A673 (cell line): ENCODE data around the gene RBM4B. TPM values are rescaled to one million over a fixed set of nuclear protein-coding genes. Genes with fewer than 3 reads are reported as not detected.

Experiments used
- BruUV-seq: library from RNA; stranded (reverse); fragments of 400-500 nt; replicated peaks from 2 replicates; lab custom pipeline; 2021; lab: Mats Ljungman, UMichigan
- CTCF ChIA-PET: fragments of 300-600 bp; sonication (Branson Sonifier 250); formaldehyde crosslinking; loops from one replicate; lab custom pipeline; 2022; ENCODE audit warnings: antibody characterized with exemption; lab: Charles Lee
- POLR2A ChIA-PET: fragments of 300-600 bp; sonication (Branson Sonifier 250); formaldehyde crosslinking; loops from one replicate; lab custom pipeline; 2022; ENCODE audit warnings: antibody characterized with exemption; ENCODE audit not compliant: low non-redundant PET; lab: Charles Lee
- DNase-seq: peaks from one replicate; pipeline ENCODE4 v3.0.0-alpha.2; 2015; ENCODE audit warnings: low spot score
- H3K27ac ChIP-seq: fragments of 200-600 bp; sonication (generic); 2 replicates; pipeline ENCODE4 v1.5.1; 2016; ENCODE audit warnings: mixed run types, low read depth, mild to moderate bottlenecking, mixed read lengths, antibody characterized with exemption, low read length; ENCODE audit not compliant: poor library complexity, severe bottlenecking
- H3K27me3 ChIP-seq: fragments of 200-600 bp; sonication (generic); replicated peaks from 2 replicates; pipeline ENCODE4 v1.6.1; 2017; ENCODE audit warnings: mixed run types, low read depth, mild to moderate bottlenecking, mixed read lengths, antibody characterized with exemption, low read length; ENCODE audit not compliant: insufficient read depth, poor library complexity
- H3K36me3 ChIP-seq: fragments of 200-600 bp; sonication (generic); 2 replicates; pipeline ENCODE4 v1.6.1; 2016; ENCODE audit warnings: mixed run types, mild to moderate bottlenecking, mixed read lengths, antibody characterized with exemption, low read length; ENCODE audit not compliant: insufficient read depth, poor library complexity, severe bottlenecking
- H3K4me1 ChIP-seq: fragments of 200-600 bp; sonication (generic); 2 replicates; pipeline ENCODE4 v1.6.1; 2017; ENCODE audit warnings: mixed run types, mild to moderate bottlenecking, mixed read lengths, antibody characterized with exemption, low read length; ENCODE audit not compliant: insufficient read depth, poor library complexity, severe bottlenecking
- H3K4me3 ChIP-seq: fragments of 200-600 bp; sonication (generic); 2 replicates; pipeline ENCODE4 v1.5.1; 2016; ENCODE audit warnings: low read depth, mixed run types, mild to moderate bottlenecking, mixed read lengths, low read length; ENCODE audit not compliant: poor library complexity, severe bottlenecking
- H3K9me3 ChIP-seq: fragments of 200-600 bp; sonication (generic); 2 replicates; pipeline ENCODE4 v1.6.1; 2016; ENCODE audit warnings: mixed run types, low read depth, mild to moderate bottlenecking, mixed read lengths, antibody characterized with exemption, low read length; ENCODE audit not compliant: poor library complexity, severe bottlenecking
- EZH2 ChIP-seq: fragments of 200-600 bp; sonication (generic); IDR thresholded peaks from 2 replicates; pipeline ENCODE4 v1.6.1; 2017; ENCODE audit warnings: borderline replicate concordance, low read depth, mild to moderate bottlenecking, mixed read lengths, antibody characterized with exemption, low read length; ENCODE audit not compliant: poor library complexity, severe bottlenecking
- intact Hi-C: fragments of 100-400 bp; cut with micrococcal nuclease; formaldehyde crosslinking; loops from one replicate; pipeline ENCODE4 v1.10.0; 2022; ENCODE audit not compliant: unreplicated experiment
- total RNA-seq: library from RNA; stranded (reverse); gene quantifications from 2 replicates; pipeline ENCODE4 v1.2.3, GENCODE V29; 2021
- TF ChIP-seq, protein P1 (sequence below): fragments of 300-800, 200-600 bp; sonication (generic); conservative IDR thresholded peaks from 2 replicates; pipeline ENCODE4 v1.5.1; 2017; ENCODE audit warnings: low read depth, mild to moderate bottlenecking, antibody characterized with exemption, low read length, moderate library complexity, mixed read lengths

Gene RBM4B
- total RNA-seq, 1 experiment from 2014 or later: 40.5 TPM

DNA sequence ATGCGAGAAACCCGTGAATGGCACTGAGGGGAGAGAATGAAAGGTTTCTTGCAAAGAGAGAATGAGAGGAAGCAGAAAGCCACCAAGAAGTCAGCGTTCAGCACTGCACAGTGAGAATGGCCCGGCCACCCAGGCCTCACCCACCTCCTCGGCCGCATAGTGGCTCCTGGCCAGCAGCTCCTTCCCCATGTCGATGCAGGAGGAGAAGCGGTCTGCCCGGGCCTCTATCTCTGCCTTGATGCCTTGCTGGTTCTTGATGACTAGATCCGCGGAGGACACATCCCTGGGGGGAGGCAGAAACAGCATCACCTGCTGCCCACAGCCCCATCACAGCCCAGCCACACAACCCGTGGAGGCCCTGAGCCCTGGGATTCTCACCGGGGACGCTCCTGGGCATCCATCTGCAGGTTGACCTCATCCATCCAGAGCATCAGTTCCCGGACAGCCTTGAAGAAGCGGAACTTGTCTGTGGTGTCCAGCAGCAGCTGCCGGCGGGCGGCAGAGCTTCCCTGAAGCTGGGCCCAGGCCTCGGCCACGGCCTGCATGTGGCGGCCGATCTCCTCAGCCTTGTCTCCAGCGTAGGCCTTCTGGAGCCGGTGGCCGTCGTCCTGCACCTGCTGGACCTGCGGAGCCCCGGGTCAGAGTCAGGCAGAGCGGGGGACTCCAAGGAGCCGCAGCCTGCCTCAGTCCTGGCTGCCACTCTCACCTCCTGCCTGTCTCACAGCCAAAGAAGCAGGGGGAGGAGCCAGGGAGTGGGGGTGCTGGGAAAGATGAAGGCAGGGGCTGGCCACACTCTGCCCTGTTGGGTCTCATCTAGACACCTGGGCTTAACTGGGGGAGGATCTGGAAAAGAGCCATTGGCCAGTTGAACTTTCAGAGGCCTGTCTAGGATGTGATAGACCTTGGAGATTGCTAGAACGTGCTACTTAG lies 12.2 kb upstream of the RBM4B start:
- Histone ChIP-seq H3K9me3 (no peaks in the 10 kb centered on the region), H3K27me3 (no peaks in the 10 kb centered on the region), H3K4me3 (no peak overlapping the region), H3K27ac (no peak overlapping the region), H3K4me1 (no peaks in the 10 kb centered on the region), H3K36me3 (peaks cover 3% of the 10 kb centered on the region)
- intact Hi-C loops: loop anchor here (5.0 kb wide), 1 partner anchor 287 kb away; the partner anchor contains the start of gene C11orf86
- CTCF ChIA-PET: no interaction called here
- DNase-seq: no peak
- no peak for TF ChIP-seq EZH2
- TF ChIP-seq, protein P1, sequence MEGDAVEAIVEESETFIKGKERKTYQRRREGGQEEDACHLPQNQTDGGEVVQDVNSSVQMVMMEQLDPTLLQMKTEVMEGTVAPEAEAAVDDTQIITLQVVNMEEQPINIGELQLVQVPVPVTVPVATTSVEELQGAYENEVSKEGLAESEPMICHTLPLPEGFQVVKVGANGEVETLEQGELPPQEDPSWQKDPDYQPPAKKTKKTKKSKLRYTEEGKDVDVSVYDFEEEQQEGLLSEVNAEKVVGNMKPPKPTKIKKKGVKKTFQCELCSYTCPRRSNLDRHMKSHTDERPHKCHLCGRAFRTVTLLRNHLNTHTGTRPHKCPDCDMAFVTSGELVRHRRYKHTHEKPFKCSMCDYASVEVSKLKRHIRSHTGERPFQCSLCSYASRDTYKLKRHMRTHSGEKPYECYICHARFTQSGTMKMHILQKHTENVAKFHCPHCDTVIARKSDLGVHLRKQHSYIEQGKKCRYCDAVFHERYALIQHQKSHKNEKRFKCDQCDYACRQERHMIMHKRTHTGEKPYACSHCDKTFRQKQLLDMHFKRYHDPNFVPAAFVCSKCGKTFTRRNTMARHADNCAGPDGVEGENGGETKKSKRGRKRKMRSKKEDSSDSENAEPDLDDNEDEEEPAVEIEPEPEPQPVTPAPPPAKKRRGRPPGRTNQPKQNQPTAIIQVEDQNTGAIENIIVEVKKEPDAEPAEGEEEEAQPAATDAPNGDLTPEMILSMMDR: no peak
- POLR2A ChIA-PET: no interaction called here
- no TSS peak for BruUV-seq

DNA sequence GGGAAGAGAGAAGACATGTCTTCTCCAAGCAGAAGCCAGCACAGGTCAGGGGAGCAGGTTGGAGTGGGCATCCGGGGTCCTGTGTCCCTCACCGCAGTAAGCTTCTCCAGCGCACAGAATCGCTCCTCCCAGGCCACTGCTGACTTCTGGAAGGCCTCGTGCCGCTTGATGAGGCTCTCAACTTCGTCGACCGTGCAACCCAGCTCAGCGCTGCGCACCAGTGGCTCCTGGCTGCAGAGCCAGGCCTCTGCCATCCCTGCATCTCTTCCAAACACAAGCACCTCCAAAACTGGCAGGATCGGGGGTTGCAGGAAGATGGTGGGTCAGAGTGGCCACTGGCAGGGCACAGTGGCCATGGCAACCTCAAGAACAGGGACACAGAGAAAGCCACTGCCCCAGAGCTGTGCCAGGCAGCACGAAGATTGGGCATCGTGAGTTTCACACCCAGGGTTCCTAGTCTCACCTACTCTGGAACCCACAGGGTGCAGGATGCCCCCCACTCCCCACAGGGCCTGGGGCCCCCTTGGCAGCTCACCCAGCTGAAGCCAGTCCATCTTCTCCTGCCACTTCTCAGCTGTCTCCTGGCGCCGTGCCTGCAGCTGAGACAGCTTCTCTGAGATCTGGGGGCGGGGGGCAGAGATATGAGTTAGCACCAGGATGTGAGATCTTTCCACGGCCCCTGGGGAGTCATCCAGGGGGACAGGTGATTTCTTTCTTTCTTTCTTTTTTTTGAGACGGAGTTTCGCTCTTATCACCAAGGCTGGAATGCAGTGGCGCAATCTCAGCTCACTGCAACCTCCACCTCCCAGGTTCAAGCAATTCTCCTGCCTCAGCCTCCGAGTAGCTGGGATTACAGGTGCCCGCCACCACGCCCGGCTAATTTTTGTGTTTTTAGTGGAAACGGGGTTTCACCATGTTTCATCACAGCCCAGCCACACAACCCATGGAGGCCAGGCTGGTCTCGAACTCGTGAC lies 11.2 kb upstream of the RBM4B start:
- POLR2A ChIA-PET: no interaction called here
- intact Hi-C loops: no loop called here

DNA sequence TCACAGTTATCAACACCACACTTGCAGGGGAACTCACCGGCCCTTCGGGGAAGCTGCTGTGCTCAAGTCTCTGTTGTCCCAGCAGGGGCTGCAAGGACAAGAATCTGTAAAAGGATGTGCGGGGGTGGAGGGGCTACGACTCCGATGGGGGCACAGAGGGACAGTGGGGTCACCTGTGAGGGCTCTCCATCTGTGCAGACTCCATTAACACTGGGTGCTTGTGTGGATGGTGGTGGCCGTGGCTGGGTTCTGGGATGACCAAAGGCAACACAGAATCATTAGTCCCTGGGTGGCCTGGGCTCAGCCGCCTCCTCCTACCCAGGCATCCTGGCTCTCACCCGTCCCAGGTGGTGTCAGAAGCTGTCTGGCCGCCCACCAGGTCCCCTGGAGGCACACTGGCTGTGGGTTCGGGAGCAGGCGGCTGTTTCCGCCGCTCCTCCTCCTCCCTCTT lies 10.2 kb upstream of the RBM4B start:
- Histone ChIP-seq H3K36me3 (peaks cover 3% of the 10 kb centered on the region), H3K27me3 (no peaks in the 10 kb centered on the region), H3K27ac (no peak overlapping the region), H3K9me3 (no peaks in the 10 kb centered on the region), H3K4me1 (no peaks in the 10 kb centered on the region), H3K4me3 (no peak overlapping the region)
- DNase-seq: no peak
- BruUV-seq: no TSS peak
- CTCF ChIA-PET: no interaction called here
- POLR2A ChIA-PET: no interaction called here
- TF ChIP-seq, protein P1: no peak
- TF ChIP-seq EZH2: no peak
- intact Hi-C loops: no loop called here

More for the DNA sequence above, 11.2 kb upstream of the RBM4B start:
- CTCF ChIA-PET: no interaction called here
- Histone ChIP-seq H3K27me3 (no peaks in the 10 kb centered on the region), H3K4me1 (no peaks in the 10 kb centered on the region), H3K36me3 (peaks cover 3% of the 10 kb centered on the region), H3K9me3 (no peaks in the 10 kb centered on the region), H3K4me3 (no peak overlapping the region), H3K27ac (no peak overlapping the region)
- BruUV-seq: no TSS peak
- DNase-seq: no peak
- TF ChIP-seq, protein P1: no peak
- no peak for TF ChIP-seq EZH2
